ENCODE data around the gene SCAMP1.

Gene SCAMP1

DNA sequence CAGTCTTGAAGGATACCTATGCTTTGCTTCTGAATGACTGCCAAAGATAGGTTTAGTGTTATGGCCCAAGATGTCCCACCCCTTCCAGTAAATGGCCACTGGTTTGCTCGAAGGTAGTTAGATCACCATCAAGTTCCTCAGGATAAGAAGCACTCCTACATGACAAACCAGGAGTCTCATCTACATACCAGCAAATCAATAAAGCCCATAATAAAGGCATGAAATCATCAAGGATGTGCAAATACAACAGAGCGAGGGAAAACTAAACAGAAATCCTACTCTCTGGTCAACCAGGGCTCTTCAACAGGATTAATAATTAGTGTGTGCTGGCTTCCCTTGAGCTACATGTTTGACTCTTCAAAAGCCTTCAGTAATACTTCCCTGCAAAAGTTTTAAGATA, 147.1 kb downstream of the SCAMP1 start:
- Histone ChIP-seq H3K9me3 (no peaks in the 10 kb centered on the region), H3K4me1 (peaks cover 38% of the 10 kb centered on the region), H3K27me3 (no peaks in the 10 kb centered on the region), H3K36me3 (no peaks in the 10 kb centered on the region), H3K4me3 (ENCODE audit: low read depth, low read length) (no peak overlapping the region)
- no peak for TF ChIP-seq CTCF (IDR thresholded peaks at IDR 0.05; ENCODE audit: low read depth, low read length)
- DNase-seq = no peak

GRCh38 chr5:78508186-78508765, 147.9 kb downstream of the SCAMP1 start:
- no peaks in the 10 kb centered on the region for H3K27me3 ChIP-seq
- H3K36me3 ChIP-seq = no peaks in the 10 kb centered on the region
- DNase-seq = no peak
- no peaks in the 10 kb centered on the region for H3K9me3 ChIP-seq
- peaks cover 38% of the 10 kb centered on the region for H3K4me1 ChIP-seq
- no peak overlapping the region for H3K4me3 ChIP-seq (ENCODE audit: low read depth, low read length)
- TF ChIP-seq CTCF (IDR thresholded peaks at IDR 0.05; ENCODE audit: low read depth, low read length) = no peak

DNA sequence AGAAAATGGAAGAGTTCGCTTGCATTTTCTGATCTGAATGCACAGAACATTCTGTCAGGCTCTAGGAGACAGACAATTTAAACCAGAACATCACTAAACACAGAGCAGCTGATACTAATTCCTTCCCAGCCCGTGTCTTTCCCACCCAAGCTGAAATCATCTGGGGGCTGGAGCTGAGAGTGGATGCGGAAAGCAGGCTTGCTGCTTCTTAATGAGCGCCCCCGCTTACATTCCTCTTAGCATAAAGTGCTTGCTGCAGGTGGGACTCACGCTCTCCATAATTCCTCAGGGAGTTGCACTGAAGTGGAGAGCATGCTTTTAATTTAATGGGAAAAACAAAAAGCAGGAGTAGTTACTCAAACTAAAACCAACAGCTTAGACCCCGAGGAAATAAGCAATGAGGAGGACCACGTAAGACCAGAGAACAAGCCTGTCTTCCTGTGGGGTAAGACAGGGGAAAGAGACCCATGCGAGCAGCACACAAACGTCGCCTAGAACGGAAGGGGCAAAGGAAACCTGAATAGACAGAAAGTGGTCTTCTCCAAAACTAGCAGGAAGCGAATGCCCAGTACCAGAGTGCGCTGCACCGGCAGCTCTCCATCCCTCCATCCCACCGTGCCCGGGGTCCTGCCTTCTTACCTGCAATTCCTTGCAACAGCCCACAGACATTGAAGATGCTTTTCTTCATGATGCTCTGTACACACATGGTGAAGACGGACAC, 148.9 kb downstream of the SCAMP1 start:
- DNase-seq = no peak
- Histone ChIP-seq H3K4me1 (peaks cover 32% of the 10 kb centered on the region), H3K27me3 (no peaks in the 10 kb centered on the region), H3K4me3 (ENCODE audit: low read depth, low read length) (no peak overlapping the region), H3K36me3 (no peaks in the 10 kb centered on the region), H3K9me3 (no peaks in the 10 kb centered on the region)
- no peak for TF ChIP-seq CTCF (IDR thresholded peaks at IDR 0.05; ENCODE audit: low read depth, low read length)

DNA sequence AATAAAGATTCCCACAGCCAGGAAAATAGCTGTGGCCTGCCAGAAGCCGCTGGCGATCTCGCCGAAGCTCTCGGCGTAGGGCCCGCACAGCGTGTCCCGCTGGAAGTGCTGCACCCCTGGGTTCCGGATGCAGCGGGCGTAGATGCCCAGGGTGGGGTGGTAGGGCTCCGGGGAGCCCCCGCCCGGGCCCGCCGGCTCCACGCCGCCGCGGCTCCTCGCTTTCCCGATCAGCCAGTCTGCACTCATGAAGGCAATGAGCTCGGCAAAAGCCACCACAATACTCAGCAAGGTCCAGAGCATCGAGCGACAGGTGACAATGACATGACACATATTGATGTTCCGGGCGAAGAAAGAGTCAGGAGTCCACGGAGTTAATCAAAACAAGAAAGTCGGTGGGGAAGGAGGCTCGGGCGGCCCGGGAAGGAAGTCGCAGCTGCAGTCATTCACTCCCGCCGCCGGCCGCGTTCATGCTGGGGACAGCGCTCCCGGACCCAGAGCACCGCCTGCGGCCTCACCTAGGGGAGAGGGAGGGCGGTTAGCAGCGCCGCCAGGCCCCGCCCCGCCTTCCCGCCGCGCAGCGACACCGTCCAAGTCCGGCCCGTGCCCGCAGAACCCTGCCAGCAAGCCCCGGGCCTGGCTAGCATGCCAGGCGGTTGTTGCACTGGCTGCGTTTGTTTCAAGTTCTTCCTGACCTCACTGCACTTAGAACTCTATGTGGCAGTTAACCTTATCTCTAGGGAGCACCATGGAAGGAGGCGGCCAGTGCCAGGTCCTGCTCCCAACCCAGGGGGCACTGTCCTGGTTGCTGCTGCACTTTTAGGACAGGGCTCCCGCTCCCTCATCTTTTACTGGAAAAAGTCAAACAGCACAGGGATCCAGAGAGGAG, 149.7 kb downstream of the SCAMP1 start:
- Histone ChIP-seq H3K36me3 (no peaks in the 10 kb centered on the region), H3K27me3 (no peaks in the 10 kb centered on the region), H3K9me3 (no peaks in the 10 kb centered on the region), H3K4me3 (ENCODE audit: low read depth, low read length) (peak overlapping the region; percentile 44), H3K4me1 (peaks cover 27% of the 10 kb centered on the region)
- peak; percentile 67 for DNase-seq
- TF ChIP-seq CTCF (IDR thresholded peaks at IDR 0.05; ENCODE audit: low read depth, low read length) = peak; percentile 31

- Histone ChIP-seq H3K4me3 (ENCODE audit: low read depth, low read length) (no peak overlapping the region), H3K9me3 (no peaks in the 10 kb centered on the region), H3K4me1 (peaks cover 15% of the 10 kb centered on the region), H3K36me3 (no peaks in the 10 kb centered on the region), H3K27me3 (no peaks in the 10 kb centered on the region)
- TF ChIP-seq CTCF (IDR thresholded peaks at IDR 0.05; ENCODE audit: low read depth, low read length) = no peak
- DNase-seq = no peak
Measured at GRCh38 chr5:78511121-78511906, 150.9 kb downstream of the SCAMP1 start.

Measured in BE2C (cell line).